CD4-positive, alpha-beta T cell treated with Interleukin-10 for 1 hour (primary cell): Measurements from ENCODE around the gene DUSP10.

Experiments
- DNase-seq: peaks from one replicate; pipeline ENCODE4 v3.0.0-alpha.2; 2020

Gene DUSP10

DNA sequence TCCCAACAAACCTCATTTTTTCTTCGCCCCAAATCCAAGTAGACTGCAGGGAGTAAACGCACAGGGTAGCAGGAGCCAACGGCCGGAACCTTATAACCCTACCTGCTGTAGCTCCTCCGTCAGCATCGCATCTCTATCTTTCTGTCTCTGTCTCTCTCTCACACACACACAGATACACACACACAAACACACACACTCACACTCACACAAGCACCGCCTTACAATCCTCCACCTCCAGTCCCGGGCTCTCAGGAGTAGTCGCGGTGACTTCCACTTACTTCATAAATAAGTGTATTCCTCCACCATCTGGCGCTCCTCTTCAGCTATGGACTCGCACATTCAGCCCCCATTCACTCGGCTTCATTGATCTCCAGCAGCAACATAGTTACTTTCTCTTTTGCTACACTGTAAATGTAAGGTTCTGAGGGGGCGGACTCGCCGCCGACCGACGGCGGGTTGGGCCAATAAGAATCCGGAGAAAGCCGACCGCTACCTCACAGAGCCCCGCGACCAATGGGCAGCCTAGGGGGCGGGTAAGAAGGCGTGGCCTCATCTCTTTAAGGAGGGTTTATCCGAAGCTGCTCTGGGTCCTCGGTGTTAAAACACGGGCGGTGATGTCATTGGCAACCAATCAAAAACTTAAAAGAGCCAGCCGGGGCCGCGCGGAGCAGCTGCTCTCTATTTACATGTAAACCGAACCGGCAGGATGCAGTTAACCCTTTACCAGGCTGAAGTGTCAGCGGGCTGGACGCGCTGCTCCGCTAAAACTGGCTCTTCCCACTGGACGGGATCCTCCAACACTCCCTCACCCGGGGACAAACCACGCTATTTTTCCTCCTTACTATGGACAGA, at the start of gene DUSP10:
DUSP10 (minus strand) TSS at position 387 of the 852 bp plus-strand sequence. CDS start 2,345 bp downstream, outside the sequence.
- peak; percentile 100 for DNase-seq

DNA sequence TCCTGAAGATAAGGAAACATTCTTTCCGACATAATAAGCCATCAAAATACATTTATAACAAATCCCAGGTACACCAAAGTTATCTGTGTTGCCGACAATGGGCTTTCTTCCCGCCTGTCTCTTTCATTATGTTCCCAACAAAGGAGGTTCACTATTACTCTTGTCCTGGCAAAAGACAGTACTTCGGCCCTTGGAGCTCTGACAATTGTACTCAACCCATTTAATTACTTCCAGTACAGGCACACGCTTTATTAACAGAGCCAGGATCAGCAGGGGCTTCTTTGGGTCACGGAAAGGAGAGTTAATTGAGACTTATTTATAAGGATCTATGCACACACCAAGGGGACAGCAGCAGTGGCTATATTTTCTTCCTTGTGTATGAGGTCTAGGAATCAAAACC, 46.6 kb upstream of the DUSP10 start:
- no peak for DNase-seq

DNA sequence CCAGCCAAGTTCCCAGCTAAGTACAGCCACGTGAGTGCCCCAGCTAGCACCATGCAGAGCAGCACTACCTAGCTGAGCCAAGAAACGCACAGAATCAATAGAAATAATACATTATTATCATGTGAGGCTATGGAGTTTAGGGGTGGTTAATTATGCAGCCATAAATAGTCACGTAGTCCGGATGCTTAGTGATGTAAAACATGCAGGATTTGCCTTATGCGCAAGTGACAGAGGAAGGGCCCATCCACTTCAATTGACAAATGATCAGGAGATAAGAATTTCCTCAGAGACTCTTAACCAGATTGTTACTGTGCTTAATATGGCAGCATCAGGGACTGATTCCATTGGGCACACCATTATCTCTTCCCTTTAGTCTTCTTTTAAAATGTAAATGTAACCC, 44.8 kb upstream of the DUSP10 start:
- DNase-seq = no peak

DNA sequence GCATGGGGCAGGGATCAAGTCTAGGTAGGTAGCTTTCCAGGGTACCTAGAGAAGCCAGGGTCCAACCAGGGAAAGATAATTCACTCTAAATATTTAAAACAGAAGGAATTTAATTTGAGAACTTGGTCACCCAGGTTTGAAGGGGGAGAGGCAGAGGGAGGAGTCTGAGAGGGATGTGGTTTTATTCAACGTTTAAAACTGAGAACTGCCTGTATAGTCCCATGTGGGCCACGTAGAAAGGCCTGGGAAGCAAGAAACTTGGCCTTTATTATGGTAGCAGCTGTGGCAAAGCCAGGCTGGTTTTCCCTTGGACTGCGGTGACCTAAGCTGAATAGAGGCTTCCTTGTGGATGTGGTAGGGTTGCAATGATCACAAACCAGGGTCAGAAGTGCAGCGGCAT, 42.0 kb upstream of the DUSP10 start:
- DNase-seq = peak; percentile 19

DNA sequence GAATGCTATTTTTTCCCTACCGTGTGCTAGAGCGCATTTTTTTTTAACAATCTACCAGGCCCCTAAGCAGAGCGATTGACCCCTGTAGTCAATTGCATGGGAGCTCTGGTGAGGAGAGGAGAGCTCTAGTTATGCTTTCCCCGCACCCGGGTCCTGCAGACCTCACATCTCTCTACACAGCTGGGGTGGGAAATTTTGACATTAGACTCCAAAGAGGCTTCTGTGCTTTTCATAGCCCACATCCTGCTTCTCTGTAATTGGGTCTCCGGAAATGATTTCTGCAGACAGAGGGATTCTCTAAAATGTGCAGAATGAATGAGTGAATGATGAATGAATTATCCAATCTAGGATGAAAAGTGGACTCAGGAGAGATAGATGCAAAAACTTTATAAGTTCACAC, 41.5 kb upstream of the DUSP10 start:
- DNase-seq = peak; percentile 45

DNA sequence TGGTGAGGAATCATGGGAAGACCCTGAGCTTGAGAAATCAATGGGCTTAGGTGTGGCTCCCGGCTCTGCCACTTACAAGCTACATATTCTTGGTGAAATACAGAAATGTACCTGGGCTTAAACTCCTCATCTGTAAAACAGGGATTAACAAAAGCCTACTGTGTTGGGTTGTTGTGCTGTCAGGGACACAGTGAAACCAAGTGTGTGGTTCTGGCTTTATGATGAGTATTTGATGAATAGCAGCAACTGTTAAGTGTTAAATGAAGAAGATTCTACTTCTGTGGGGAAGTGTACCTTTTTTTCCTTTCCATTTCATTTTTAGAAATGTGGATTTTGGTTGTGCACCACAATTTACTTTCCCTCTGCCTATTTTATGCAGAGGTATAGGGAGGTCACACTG, 41.1 kb upstream of the DUSP10 start:
- DNase-seq = no peak

DNA sequence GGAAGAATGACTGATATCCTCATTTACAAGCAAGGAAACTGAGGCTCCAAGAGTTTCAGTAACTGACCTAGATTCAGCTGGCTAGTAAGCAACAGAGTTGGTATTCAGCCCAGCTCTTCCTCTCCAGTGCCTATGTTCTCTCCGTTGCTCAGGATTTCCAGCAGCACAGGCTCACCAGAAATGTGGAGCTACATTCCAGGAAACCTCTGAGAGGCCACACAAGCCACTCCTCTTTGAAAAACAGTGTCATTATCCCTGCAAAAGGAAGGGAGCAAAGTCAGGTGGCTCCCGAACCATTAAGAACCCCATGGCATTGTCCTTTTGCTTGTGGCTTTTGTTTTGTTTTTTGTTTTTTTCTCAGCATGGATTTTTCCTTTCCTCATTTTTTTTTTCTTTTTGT, 40.6 kb upstream of the DUSP10 start:
- no peak for DNase-seq

DNA sequence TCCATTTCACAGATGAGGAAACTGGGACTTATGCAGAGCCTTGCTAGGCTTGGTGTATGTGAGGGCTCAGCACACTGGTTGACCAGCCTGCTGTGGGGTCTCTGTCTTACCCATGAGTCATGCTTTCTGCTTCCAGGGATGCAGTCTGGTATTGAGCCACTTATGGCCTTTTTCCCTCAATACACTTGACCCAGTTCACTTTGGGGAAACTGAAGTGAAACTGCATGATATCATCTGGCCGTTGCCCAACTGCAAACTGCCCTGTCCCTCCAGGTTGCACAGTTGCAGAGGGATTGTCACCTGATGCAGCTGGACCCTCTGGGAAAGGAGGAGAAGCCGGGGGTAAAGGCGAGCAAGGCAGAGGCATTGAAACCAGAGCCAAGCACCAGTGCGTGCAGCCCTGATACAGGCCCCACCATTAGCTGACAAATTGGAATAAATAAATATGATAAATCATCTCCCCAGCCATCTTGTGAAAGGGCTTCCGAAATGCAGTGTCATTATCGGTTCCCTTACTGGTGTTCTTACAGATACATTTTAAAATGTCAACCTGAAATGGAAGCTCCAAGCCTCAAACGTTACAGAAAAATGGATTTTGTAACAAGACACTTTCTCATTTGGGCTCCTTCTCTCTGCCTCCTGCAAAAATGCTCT, 39.3 kb upstream of the DUSP10 start:
- DNase-seq = no peak

DNA sequence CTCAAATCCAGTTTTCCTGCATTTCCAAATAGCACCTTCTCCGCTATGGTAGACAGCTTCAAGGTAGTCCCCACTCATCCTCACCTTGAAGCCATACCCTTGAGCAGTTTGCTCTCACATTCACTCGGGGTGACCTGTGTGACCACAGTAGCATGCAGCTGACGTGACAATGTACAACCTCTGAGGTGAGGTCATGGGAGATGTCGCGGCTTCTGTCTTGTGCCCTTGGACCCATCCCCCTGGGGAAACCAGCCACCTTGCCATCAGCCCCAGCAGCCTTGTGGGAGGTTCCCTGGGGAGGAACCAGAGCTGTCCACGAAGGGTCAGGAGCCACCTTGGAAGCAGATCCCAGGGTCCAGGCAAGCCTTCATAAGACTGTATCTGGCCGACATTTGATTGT, 38.3 kb upstream of the DUSP10 start:
- no peak for DNase-seq

DNA sequence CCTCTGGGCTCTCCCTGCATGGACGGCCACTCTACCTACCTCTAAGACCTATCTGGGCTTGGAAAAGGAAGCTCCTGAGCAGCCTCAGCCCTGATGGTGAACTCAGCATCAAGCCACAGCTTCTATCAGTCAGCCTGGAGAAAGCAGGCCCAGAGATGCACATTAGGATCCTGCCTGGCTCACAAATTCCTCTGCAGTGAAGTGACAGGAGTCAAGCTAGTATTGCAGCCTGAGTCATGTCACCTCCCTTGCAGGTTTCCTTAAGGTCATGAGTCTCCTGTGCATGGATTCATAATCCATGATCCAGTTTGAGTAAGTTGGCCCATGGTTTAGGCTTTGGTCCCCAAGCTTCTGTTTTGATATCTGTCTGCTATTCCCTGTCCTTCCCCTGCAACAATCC, 37.9 kb upstream of the DUSP10 start:
- no peak for DNase-seq

DNA sequence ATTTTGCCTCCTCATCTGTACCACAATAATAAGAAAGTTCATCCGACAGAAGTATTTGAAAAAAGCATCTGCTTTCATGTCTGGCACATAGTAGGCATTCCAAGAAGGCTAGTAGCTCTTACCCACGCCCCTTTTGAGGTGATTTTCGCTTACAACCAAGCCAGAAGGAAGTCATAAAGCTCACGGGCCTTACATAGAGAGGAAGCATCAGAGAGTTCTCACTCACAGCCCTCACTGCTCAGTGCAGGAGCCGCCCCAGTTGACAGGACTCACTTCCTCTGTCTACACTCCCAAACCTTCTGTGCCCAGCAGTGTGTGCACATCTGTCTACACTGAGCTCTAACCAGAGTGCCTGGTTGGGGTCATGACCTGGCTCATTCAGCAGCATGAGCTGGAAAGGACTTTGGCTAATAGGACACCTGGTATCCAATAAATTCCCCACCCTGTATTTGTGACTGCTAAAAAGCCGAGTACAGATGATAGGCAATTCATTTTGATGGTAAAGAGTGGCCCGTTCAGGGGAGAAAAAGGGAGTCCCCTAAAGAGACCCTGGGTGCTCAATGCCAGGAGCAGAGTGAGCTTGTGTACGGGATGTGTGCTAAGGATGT, 36.8 kb upstream of the DUSP10 start:
- peak; percentile 62 for DNase-seq

DNA sequence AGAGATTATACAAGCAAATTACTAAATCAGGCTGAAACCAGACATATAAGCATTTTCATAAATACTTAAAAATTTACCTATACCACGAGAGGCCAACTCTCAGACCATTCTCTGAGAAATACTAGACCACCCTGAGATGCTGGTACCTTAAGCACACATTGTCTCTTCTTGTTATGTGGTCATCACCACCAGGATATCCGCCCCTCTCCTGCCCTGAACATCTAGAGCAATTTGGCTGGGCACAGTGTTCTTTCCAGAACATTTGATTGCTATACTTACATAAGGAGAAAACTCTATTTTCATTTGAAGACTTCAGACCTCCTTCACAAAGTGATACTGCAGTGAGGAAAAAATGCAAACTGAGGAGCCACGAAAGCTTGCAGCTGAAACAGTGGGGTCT, 36.2 kb upstream of the DUSP10 start:
- DNase-seq = no peak

DNA sequence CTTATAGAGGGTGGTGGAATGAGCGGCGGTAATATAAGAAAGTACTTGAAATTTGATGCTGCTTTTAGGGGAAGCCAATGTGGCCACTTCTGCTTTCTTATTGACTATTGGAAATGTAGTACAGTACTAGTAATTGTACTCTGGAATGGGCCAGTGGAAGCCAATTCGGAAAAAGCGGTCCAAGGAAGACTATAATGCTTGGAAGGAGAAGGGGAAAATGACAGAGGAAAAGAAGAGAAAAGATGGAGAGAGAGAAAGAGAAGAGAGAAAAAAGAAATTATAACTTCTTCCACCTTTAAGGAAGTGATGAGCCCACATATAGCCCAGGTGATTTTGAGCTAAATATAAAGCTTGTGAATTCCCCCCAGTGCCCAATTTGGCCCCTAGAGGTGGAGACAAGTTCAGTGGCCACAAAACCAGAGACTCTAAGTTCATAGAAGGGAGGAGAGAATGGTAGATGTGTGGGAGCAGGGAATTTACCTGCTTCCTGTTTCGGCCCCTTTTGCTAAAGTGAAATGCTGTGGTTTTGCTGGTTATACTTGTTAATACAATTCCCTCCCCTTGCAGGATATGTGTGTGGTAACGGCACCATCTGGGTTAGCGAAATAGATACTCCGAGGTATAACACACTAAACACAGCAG, 35.7 kb upstream of the DUSP10 start:
- peak; percentile 78 for DNase-seq

DNA sequence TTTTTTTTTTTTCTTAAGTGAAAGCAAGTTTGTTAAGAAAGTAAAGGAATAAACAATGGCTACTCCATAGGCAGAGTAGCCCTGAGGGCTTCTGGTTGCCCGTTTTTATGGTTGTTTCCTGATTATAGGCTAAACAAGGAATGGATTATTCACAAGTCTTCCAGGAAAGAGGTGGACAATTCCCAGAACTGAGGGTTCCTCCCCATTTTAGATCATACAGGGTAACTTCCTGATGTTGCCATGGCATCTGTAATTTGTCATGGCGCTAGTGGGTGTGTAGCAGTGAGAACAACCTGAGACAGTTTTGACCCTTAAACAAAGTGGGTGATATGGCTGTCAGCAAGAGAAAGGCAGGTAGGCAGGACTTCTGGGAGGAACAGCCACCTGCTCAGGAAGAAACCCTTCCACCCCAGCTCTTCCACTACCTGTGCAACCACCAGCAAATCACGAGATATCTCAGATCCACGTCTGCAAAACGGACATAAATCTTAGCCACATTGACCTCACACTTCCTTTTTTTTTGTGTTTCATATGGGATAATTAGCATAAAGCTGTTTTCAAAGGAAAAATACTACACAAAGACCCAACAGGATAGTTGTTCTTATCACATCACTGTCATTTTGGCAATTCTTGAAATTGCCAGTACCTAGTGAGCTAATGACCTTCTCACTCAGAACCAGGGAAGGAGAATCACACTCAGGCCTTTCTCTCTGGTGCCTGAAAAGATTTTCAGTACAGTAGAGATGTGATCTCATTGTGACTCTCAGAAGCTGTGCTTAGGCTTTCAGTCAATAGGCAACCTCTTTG, 34.8 kb upstream of the DUSP10 start:
- DNase-seq = peak; percentile 14

DNA sequence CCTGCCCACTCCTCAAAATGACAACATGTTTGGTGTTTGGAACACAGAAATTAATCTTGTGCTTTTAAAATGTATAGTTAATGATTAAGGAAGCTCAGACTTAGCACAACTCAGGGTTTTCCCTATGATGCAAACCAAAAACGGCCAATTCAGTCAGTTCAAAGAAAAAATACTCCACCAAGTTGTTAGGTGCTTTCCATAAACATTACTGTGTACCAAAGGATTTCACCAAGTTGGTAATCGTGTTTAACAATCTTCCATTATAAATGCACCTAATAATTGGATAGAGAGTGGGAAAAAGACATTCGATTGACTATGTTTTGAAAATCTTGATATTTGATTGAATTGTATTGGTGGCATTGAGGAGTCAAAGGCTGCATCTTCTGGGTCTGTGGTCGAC, 33.3 kb upstream of the DUSP10 start:
- no peak for DNase-seq

DNA sequence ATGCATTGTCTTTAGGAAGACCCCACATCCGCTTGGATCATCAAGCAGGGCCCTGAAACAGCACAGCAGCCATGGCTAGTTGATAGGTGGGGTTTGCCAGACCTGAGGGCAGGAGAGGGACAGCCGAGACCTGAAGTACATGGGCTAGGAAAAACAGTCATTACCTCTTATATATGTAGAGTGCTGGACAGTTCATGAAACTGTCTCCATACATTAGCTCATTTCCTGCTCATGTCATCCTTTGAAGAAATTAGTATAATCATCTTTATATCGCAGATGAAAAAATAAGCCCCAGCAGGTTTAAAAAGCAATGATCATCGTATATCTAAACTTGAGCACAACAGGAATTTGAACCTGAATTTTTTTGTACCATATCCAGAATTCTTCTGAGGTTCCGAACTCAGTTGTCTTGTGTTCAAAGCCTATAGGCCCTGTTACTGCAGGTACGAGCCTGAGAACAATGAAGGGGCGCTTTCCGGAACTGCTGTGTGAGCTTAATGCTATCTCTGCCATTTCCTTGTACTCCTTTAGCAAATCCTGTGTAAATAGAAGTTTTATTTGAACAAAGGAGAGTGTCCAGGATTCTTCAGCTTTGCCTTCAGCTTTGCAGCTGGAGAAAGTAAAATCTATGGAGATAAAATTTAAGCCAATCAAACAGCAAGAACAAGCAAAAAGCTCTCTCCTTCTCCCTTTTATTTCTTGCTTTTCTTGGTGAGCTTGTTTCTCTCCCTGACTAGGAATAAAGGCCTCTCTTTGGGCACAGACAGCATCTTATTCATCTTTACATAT, 32.4 kb upstream of the DUSP10 start:
- no peak for DNase-seq

DNA sequence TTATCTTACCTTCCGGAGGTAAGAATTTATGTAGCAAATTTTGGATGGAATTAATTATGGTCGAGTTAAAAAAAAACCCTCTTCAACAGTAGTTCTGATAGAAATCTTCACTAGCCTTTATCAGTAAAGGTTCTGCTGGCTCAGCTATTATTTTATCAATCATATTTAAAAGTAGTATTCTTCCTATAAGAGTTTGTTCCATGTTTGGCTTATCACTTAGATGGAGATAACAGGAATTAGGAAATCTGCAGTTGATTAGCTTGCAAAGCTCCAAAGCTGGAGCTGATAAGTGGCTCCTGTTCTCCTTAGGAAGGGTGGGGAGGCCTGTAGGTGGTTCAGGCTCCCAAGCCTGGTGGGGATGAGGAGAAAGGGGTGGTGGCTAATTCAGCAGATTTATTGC, 31.5 kb upstream of the DUSP10 start:
- no peak for DNase-seq

DNA sequence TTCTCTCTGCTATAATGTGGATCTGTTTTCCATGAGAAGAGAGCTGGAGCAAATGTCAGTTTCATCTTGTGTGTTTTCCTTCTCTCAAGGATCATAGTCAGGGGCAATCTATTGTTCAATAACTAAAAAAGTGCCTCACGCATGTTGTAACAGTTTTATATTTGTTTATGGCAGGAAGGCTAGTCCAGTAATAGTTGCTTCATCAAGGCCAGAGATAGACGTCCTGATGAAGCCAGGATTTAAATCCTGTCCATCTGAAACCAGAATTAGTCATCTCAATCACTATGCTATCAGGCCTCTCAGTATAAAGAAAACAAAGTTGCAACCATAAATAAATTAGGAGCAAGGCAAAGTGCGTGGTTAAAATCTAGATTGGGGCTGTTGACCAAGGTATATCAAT, 30.2 kb upstream of the DUSP10 start:
- no peak for DNase-seq

DNA sequence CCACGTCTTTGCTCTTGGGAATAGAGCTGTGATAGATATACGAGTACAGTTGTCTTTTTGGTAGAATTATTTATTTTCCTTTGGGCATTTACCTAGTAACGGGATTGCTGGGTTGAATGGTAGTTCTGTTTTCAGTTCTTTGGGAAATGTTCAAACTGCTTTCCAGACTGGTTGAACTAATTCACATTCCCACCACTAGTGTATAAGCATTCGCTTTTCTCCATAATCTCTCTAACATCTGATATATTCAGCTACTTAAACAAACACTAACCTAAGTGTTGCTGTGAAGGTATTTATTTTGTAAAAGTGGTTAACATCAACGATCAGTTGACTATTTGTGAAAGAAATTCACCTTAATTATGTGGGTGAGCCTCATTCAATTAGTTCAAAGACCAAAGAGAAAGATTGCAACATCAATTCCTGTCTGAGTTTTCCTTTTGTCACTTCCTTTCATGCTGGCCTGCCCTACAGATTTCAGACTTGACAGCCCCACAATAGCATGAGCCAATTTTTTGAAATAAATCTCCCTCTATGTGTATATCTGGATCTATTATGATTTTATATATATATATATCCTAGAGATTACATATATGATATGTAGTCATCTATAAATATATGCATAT, 26.7 kb upstream of the DUSP10 start:
- no peak for DNase-seq

DNA sequence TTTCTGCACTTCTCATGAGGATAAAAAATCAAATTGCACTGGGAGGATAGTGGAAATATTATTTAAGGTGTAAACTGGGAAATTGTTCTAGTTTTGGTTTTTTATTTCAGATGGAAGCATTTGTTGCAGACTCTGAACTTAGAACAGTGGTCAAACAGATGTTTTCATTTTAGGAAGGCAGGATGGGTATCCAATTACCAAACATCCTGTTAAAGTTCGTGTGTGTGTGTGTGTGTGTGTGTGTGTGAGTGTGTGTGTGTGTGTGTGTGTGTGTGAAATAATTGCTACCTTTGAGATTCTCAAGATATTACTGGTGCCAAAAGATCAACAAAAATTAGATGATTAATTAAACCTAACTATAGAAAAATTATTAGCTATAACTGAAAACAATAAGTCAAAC, 24.3 kb upstream of the DUSP10 start:
- DNase-seq = no peak

DNA sequence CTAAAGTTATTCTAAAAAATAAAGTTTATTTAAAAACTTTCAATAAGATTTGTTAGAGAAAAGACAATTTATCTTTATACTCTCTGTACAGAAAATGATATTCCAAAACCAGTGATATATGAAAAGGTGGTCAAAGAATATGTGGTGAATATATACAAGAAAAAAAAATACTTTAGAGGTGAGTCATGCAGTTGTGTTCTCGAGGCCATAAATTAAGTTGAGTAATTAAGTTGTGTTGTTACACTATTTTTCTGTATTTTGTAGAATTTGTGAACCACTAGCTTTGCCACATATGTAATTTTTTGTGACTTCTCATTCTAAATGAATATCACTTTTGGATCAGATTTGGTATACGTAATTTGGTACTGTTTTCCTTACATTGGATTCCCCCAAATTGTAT, 23.6 kb upstream of the DUSP10 start:
- no peak for DNase-seq
